HS-27A (cell line): ENCODE measurements around the gene GALNT11.

ENCODE experiments used
- DNase-seq: peaks from one replicate; pipeline ENCODE4 v3.0.0-alpha.2; 2012; ENCODE audit warnings: low read depth, missing footprints

The GALNT11 gene

GRCh38 chr7:152148706-152149105, 123.2 kb downstream of the GALNT11 start:
- DNase-seq: no peak

DNA sequence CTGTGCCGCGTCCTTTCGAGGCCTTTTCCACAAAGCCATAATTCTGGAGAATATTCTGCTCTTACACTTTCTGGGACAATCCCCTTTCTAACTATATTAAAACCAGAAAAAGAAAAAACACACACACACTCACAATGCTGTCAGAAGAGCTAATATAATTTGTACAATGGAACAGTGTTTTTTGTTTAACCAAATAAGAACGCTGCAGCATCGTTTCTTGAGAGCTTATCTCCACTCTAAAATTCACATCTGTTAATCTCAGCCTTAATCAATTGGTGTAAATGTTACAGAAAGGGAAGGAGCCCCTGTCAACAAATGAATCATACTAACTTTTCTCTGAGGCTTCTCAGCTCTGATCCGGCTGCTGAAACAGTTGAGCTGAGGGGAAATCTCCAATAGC, 123.9 kb downstream of the GALNT11 start:
- no peak for DNase-seq

DNA sequence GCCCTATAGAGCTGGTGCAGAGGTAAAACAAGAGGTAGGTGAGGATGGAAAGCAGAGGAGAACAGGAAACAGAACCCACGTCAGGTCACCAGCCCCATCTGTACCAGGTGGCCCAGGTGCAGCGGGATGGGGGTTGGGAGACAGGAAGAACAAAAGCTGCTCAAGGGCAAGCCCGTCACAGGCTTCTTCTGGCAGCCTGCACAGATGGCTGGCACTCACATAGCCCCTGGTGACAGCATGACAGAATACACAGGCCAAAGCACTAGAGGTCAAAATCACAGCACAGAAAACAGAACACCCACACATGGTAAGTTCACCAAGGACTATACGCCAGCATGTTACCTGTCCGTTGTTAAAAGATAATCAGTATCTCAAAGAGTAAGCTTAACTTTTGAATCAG, 126.8 kb downstream of the GALNT11 start:
- DNase-seq: no peak

DNA sequence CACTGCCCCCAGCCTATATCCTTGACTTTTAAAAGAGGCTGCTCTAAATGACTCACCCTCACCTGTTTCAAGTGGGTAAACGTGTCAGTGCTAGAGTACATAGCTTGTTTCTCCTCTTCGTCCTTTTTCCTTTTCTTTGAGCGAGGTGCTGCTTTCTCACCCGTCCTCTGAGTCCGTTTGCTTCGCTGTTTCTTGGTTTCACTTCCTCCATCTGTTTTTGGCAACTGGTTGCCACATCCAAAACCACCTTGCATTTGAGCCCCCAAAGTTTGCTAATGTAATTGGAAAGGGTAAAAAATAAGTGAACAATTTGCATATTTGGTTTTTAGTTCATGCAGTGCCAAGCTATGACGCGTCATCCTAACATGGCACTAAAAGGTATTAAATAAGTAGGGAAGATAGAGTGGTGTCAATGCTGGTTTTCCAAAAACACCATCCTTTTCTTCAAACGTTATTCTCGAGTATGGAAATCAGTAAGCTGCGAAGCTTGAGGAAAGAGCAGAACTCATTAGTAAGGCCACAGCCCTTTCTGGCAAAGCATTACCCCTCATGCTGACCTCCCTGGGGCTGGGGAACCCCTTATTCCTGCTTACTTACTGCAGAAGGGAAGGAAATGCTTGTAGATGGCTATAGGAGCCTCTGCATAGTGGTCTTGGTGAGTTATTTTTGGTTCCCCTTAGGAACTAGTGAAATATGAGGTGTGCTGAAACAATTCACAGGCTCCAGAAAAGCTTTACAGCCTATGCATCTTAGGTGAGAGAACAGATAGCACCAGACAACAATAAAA, 133.5 kb downstream of the GALNT11 start:
- DNase-seq: no peak

- no peak for DNase-seq
These were observed 135.7 kb downstream of the GALNT11 start for GRCh38 chr7:152161171-152161570.

GRCh38 chr7:152162287-152162686, 136.8 kb downstream of the GALNT11 start:
- DNase-seq: no peak
